PFSK-1 (cell line): ENCODE measurements around the gene DLX4.

Experiments
- FOXP2 ChIP-seq: optimal IDR thresholded peaks from 2 replicates; pipeline ENCODE3; 2011; ENCODE audit warnings: borderline replicate concordance, control low read depth, inconsistent platforms; ENCODE audit not compliant: insufficient read depth; ENCODE audit errors: extremely low read length, extremely low read depth
- POLR2AphosphoS5 ChIP-seq: IDR thresholded peaks from 2 replicates; pipeline ENCODE4 v1.6.1; 2012; ENCODE audit warnings: low read depth, mild to moderate bottlenecking, control low read depth, low read length, moderate library complexity
- REST ChIP-seq, 2 experiments: IDR thresholded peaks; 2 replicates each; pipeline versions ENCODE4 v1.6.1 to v1.8.0; 2011 to 2012; ENCODE audit warnings: low read depth in 2 of 2, low read length in 2 of 2, control low read depth in 1 of 2, inconsistent platforms in 1 of 2, mild to moderate bottlenecking in 1 of 2, moderate library complexity in 1 of 2; ENCODE audit not compliant: insufficient read depth in 1 of 2
- SIN3A ChIP-seq: IDR thresholded peaks from 2 replicates; pipeline ENCODE4 v1.6.1; 2012; ENCODE audit warnings: mild to moderate bottlenecking, low read length, moderate library complexity, borderline replicate concordance; ENCODE audit not compliant: insufficient read depth
- TAF1 ChIP-seq: IDR thresholded peaks from 2 replicates; pipeline ENCODE4 v1.6.1; 2012; ENCODE audit warnings: low read length, control low read depth, borderline replicate concordance; ENCODE audit not compliant: insufficient read depth

Gene DLX4

DNA sequence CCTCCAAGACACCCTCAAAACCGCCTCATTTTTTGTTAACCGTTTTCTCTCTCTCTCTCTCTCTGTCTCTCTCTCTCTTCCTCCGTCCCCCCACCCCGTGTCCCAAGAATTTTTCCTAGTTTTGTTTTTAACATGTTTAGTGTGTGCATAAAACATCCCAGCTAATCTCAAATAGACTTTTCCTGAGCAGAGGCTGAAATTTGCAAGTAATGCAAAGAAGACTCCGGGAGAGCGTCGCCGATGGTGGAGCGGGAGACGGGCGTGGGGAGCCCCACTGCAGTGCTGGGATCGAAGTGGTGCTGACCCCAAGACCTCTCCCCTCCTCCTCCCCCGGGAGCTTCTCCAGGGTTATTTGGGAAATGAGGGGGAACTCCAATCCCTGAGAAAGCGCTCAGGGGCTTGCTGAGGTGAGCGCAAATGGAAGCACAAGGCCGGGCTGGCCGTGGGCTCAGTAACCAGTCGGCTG, 4.7 kb upstream of the DLX4 start:
- TF ChIP-seq FOXP2: no peak
- no peak for TF ChIP-seq REST (IDR thresholded peaks at IDR 0.05; ENCODE audit: insufficient read depth in 1 of 2, low read depth in 2 of 2, low read length in 2 of 2)
- no peak for TF ChIP-seq TAF1
- TF ChIP-seq POLR2AphosphoS5: no peak
- TF ChIP-seq SIN3A: no peak

GRCh38 chr17:49964769-49965523, 4.0 kb upstream of the DLX4 start:
- TF ChIP-seq TAF1: no peak
- TF ChIP-seq FOXP2: no peak
- no peak for TF ChIP-seq SIN3A
- no peak for TF ChIP-seq POLR2AphosphoS5
- no peak for TF ChIP-seq REST (IDR thresholded peaks at IDR 0.05; ENCODE audit: insufficient read depth in 1 of 2, low read depth in 2 of 2, low read length in 2 of 2)

GRCh38 chr17:49965524-49965909, 3.5 kb upstream of the DLX4 start:
- no peak for TF ChIP-seq POLR2AphosphoS5
- no peak for TF ChIP-seq SIN3A

GRCh38 chr17:49966767-49967166, 2.2 kb upstream of the DLX4 start:
- no peak for TF ChIP-seq FOXP2
- TF ChIP-seq REST (IDR thresholded peaks at IDR 0.05; ENCODE audit: insufficient read depth in 1 of 2, low read depth in 2 of 2, low read length in 2 of 2): no peak
- TF ChIP-seq TAF1: no peak
- no peak for TF ChIP-seq SIN3A
- no peak for TF ChIP-seq POLR2AphosphoS5

- TF ChIP-seq POLR2AphosphoS5 (no peak), FOXP2 (no peak)
These were observed 1.8 kb upstream of the DLX4 start for GRCh38 chr17:49967205-49967604.

DNA sequence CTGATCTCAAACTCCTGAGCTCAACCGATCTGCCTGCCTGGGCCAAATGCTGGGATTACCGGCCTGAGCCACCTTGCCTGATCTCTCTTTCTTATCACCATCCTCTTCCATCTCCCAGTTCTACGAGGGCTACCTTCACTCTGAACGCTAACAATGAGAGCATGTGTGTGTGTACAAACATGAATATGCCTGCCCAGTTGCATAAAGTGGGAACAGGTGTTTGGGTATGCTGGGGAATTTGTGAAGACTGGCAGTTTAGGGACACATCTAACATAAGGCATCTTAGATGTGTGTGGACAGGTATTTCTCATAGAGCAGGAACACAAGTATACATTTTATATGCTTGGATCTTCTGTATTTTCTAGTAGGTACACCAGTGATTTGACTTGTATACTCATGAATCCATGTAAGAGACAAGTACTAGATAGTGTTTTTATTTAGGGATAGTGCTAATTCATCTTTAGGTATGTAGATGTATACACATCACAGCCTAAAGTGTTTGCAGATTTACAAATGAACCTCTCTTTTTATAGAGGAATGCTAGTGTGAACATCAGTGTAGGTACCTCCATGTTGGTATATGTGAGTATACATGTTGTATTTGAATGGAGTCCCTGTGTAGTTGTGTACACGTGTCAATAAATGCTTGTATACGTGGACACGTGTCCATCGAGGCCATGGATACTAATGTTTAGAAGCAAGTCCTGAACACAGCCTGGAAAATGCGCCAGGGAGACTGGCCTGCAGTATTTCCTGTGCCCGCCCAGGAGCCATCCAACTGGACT, 1.2 kb upstream of the DLX4 start:
- no peak for TF ChIP-seq FOXP2
- TF ChIP-seq REST (IDR thresholded peaks at IDR 0.05; ENCODE audit: insufficient read depth in 1 of 2, low read depth in 2 of 2, low read length in 2 of 2): no peak
- TF ChIP-seq POLR2AphosphoS5: no peak
- TF ChIP-seq SIN3A: no peak
- no peak for TF ChIP-seq TAF1
